RWPE2 (cell line): ENCODE data around the gene UNCX.
"Not testable (repeated sequence)": the region's sequence is repeated elsewhere in the genome, so short reads cannot be mapped to it uniquely, and the experiment has no call there.

ENCODE experiments used
- ATAC-seq: fragments of 200-7000 bp; cut with Tn5 transposase; 3 replicates; pipeline ENCODE4 v1.9.1; 2021; ENCODE audit warnings: low read depth
- DNase-seq: peaks from one replicate; pipeline ENCODE4 v3.0.0-alpha.2; 2020; ENCODE audit warnings: low spot score
- H3K27ac ChIP-seq: fragments of 450-650 bp; 2 replicates; pipeline ENCODE4 v1.5.1; 2017; ENCODE audit warnings: mild to moderate bottlenecking; ENCODE audit not compliant: poor library complexity, severe bottlenecking
- H3K27me3 ChIP-seq: fragments of 250-450 bp; sonication (Bioruptor Pico); 2 replicates; pipeline ENCODE4 v1.5.1; 2021; ENCODE audit warnings: mild to moderate bottlenecking, moderate library complexity; ENCODE audit not compliant: insufficient read depth, poor library complexity, severe bottlenecking
- H3K36me3 ChIP-seq: fragments of 250-450 bp; sonication (Bioruptor Pico); 2 replicates; pipeline ENCODE4 v1.5.1; 2020; ENCODE audit warnings: low read depth, mild to moderate bottlenecking, moderate library complexity
- H3K4me1 ChIP-seq: fragments of 250-450 bp; sonication (Bioruptor Pico); 2 replicates; pipeline ENCODE4 v1.5.1; 2021; ENCODE audit warnings: mild to moderate bottlenecking, moderate library complexity; ENCODE audit not compliant: insufficient read depth, poor library complexity, severe bottlenecking
- H3K4me3 ChIP-seq: fragments of 250-450 bp; sonication (Bioruptor Pico); 2 replicates; pipeline ENCODE4 v1.5.1; 2021; ENCODE audit warnings: mild to moderate bottlenecking, moderate library complexity; ENCODE audit not compliant: severe bottlenecking
- H3K9me3 ChIP-seq: fragments of 250-450 bp; sonication (Bioruptor Pico); 2 replicates; pipeline ENCODE4 v1.5.1; 2021; ENCODE audit warnings: mild to moderate bottlenecking, moderate library complexity; ENCODE audit not compliant: severe bottlenecking
- CTCF ChIP-seq: fragments of 450-650 bp; IDR thresholded peaks from one replicate; pipeline ENCODE4 v1.5.1; 2017; ENCODE audit warnings: mild to moderate bottlenecking, moderate library complexity; ENCODE audit not compliant: poor library complexity, severe bottlenecking

Gene UNCX

GRCh38 chr7:1209097-1209496 is 23.6 kb upstream of the UNCX start:
- DNase-seq (no peak), ATAC-seq (no peak)
- Histone ChIP-seq H3K27ac (no peak overlapping the region), H3K9me3 (no peaks in the 10 kb centered on the region), H3K4me3 (no peak overlapping the region), H3K27me3 (peaks cover 49% of the 10 kb centered on the region), H3K4me1 (no peaks in the 10 kb centered on the region), H3K36me3 (no peaks in the 10 kb centered on the region)
- TF ChIP-seq CTCF: no peak

DNA sequence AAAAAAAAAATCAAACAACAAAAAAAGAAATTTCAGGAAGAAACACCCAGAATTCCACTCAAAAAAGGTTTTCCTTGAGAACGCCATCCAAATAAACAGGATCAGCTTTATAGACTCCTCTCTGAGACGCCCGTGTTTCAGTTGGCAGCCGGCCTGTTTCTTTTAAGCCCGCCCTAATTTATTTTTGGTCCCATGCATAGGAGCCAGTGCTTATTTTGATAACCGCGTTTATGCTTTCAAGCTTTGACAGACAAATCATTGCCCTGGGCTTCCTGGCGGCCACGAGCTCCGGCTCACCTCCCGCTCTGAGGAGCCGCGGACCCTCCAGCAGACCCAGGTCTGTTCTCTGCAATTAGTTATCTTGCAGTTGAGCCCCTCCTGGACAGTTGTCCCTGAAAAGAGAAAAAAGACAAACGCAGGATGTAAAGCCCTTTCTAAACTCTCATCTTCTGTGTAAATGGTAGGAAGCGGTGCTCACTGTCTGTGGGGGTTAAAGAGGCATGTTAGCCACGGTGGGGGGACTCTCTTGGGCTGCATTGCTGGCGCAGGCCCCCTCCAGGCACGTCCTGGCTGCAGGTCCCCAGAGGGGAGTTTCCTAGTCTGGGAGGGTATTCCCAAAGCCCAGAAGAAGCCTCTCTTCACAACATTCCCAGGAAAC is 22.2 kb upstream of the UNCX start:
- Histone ChIP-seq H3K27me3 (peaks cover 62% of the 10 kb centered on the region), H3K36me3 (no peaks in the 10 kb centered on the region), H3K4me1 (no peaks in the 10 kb centered on the region), H3K9me3 (no peaks in the 10 kb centered on the region), H3K27ac (no peak overlapping the region), H3K4me3 (no peak overlapping the region)
- DNase-seq: no peak
- ATAC-seq: no peak
- no peak for TF ChIP-seq CTCF

GRCh38 chr7:1210979-1211608 is 21.6 kb upstream of the UNCX start:
- no peaks in the 10 kb centered on the region for H3K9me3 ChIP-seq
- no peak overlapping the region for H3K4me3 ChIP-seq
- no peaks in the 10 kb centered on the region for H3K36me3 ChIP-seq
- ATAC-seq: peak; percentile 60
- DNase-seq: no peak
- H3K27ac ChIP-seq: no peak overlapping the region
- TF ChIP-seq CTCF: no peak
- no peaks in the 10 kb centered on the region for H3K4me1 ChIP-seq
- peaks cover 65% of the 10 kb centered on the region for H3K27me3 ChIP-seq

- no peak overlapping the region for H3K4me3 ChIP-seq
- no peak for TF ChIP-seq CTCF
- DNase-seq (no peak), ATAC-seq (no peak)
- no peaks in the 10 kb centered on the region for H3K9me3 ChIP-seq
- H3K27me3 ChIP-seq: peaks cover 65% of the 10 kb centered on the region
- H3K4me1 ChIP-seq: no peaks in the 10 kb centered on the region
- no peak overlapping the region for H3K27ac ChIP-seq
- H3K36me3 ChIP-seq: no peaks in the 10 kb centered on the region
Measured at GRCh38 chr7:1211611-1212010, 21.1 kb upstream of the UNCX start.

DNA sequence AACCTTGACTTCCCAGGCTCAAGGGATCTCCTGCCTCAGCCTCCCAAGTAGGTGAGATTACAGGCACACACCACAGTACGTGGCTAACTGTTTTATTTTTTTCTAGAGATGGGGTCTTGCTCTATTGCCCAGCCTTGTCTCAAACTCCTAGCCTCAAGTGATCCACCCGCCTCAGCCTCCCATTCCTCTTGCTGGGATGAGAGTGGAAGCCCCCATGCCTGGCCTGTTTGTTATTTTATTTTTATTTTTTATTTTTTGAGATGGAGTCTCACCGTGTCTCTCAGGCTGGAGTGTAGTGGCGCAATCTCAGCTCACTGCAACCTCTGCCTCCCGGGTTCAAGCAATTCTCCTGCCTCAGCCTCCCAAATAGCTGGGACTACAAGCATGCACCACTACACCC is 20.6 kb upstream of the UNCX start:
- DNase-seq, H3K4me3 ChIP-seq, ATAC-seq, H3K36me3 ChIP-seq, H3K27ac ChIP-seq, H3K9me3 ChIP-seq, H3K4me1 ChIP-seq: not testable (repeated sequence)
- H3K27me3 ChIP-seq: peaks cover 65% of the 10 kb centered on the region
